Keratinocyte (primary cell): Measurements from ENCODE around the gene RAB6A. TPM values are rescaled to one million over a fixed set of nuclear protein-coding genes. Genes with fewer than 3 reads are reported as not detected.
"Not testable (repeated sequence)": the region's sequence is repeated elsewhere in the genome, so short reads cannot be mapped to it uniquely, and the experiment has no call there.

ENCODE experiments used
- DNase-seq: peaks from one replicate; pipeline ENCODE4 v3.0.0-alpha.2; 2011; ENCODE audit warnings: low read depth, missing footprints, low spot score
- FAIRE-seq: peaks from 2 replicates; lab custom pipeline; 2011; peaks lifted over from hg19 to GRCh38; lab: Jason Lieb, UNC
- H2AFZ ChIP-seq: 2 replicates; pipeline ENCODE4 v1.6.0; 2012; ENCODE audit warnings: low read length, control low read depth, inconsistent platforms; ENCODE audit not compliant: control insufficient read depth
- H3K27ac ChIP-seq: 2 replicates; pipeline ENCODE4 v1.5.1; 2011; ENCODE audit warnings: low read length; ENCODE audit not compliant: control insufficient read depth, insufficient read depth
- H3K27me3 ChIP-seq: 3 replicates; pipeline ENCODE4 v1.6.0; 2011; ENCODE audit warnings: low read length; ENCODE audit not compliant: control insufficient read depth, insufficient read depth; ENCODE audit errors: extremely low read depth
- H3K36me3 ChIP-seq, 2 experiments: 2 replicates in 1 of 2; 3 replicates in 1 of 2; pipeline ENCODE4 v1.5.1; 2011; ENCODE audit warnings: low read length in 2 of 2, mild to moderate bottlenecking in 1 of 2; ENCODE audit not compliant: control insufficient read depth in 2 of 2, insufficient read depth in 2 of 2; ENCODE audit errors: extremely low read depth in 1 of 2
- H3K4me1 ChIP-seq: 3 replicates; pipeline ENCODE4 v1.5.1; 2011; ENCODE audit warnings: low read length; ENCODE audit not compliant: control insufficient read depth, insufficient read depth; ENCODE audit errors: extremely low read depth
- H3K4me2 ChIP-seq: 3 replicates; pipeline ENCODE4 v1.6.0; 2011; ENCODE audit warnings: low read depth, low read length; ENCODE audit not compliant: control insufficient read depth, insufficient read depth; ENCODE audit errors: extremely low read depth
- H3K4me3 ChIP-seq, 3 experiments: fragments of 200-600 bp in 1 of 3; sonication (generic) in 1 of 3; 2 replicates in 2 of 3; 3 replicates in 1 of 3; pipeline ENCODE4 v1.5.1; 2011 to 2016; ENCODE audit warnings: low read length in 3 of 3, mild to moderate bottlenecking in 3 of 3, control low read depth in 2 of 3, inconsistent platforms in 1 of 3, low read depth in 1 of 3, mixed read lengths in 1 of 3, mixed run types in 1 of 3, moderate library complexity in 1 of 3; ENCODE audit not compliant: control insufficient read depth in 2 of 3, insufficient read depth in 2 of 3; ENCODE audit errors: extremely low read depth in 1 of 3
- H3K79me2 ChIP-seq: 2 replicates; pipeline ENCODE4 v1.6.0; 2012; ENCODE audit warnings: low read length; ENCODE audit not compliant: control insufficient read depth, insufficient read depth
- H3K9ac ChIP-seq: 3 replicates; pipeline ENCODE4 v1.6.0; 2011; ENCODE audit warnings: low read length; ENCODE audit not compliant: control insufficient read depth, insufficient read depth; ENCODE audit errors: extremely low read depth
- H3K9me1 ChIP-seq: 3 replicates; pipeline ENCODE4 v1.6.0; 2011; ENCODE audit warnings: low read length; ENCODE audit not compliant: control insufficient read depth, insufficient read depth; ENCODE audit errors: extremely low read depth
- H3K9me3 ChIP-seq: 2 replicates; pipeline ENCODE4 v1.5.1; 2012; ENCODE audit warnings: low read depth, low read length; ENCODE audit not compliant: control insufficient read depth
- H4K20me1 ChIP-seq: 3 replicates; pipeline ENCODE4 v1.6.0; 2011; ENCODE audit warnings: low read length; ENCODE audit not compliant: control insufficient read depth, insufficient read depth; ENCODE audit errors: extremely low read depth
- EZH2 ChIP-seq: IDR thresholded peaks from one replicate; pipeline ENCODE4 v1.6.1; 2012; ENCODE audit warnings: inconsistent platforms, mild to moderate bottlenecking, low read length, moderate library complexity
- dilution Hi-C: fragments of 300-500 bp; cut with MboI; formaldehyde crosslinking; loops from one replicate; pipeline ENCODE4 v1.7.0; 2020; ENCODE audit warnings: low sequenced_read_pairs; ENCODE audit not compliant: extremely low pct_ligation_motif_present
- polyA plus RNA-seq, 5 experiments: library from polyadenylated mRNA; depleted of rRNA in 3 of 5; stranded (reverse) in 3 of 5; stranded (forward) in 1 of 5; unstranded in 1 of 5; fragments of >200 nt; gene quantifications; 1 replicate in 1 of 5; 2 replicates in 3 of 5; 3 replicates in 1 of 5; pipeline versions ENCODE4 v1.2.1 to v1.2.3, GENCODE V29; 2011 to 2012; ENCODE audit warnings: missing spikeins in 2 of 5, low read depth in 1 of 5, low replicate concordance in 1 of 5
- TF ChIP-seq, protein P1 (sequence below), 3 experiments: IDR thresholded peaks in 1 of 3; conservative IDR thresholded peaks in 1 of 3; optimal IDR thresholded peaks in 1 of 3; 2 replicates in 2 of 3; 3 replicates in 1 of 3; pipeline versions ENCODE3 to v1.5.1; 2011; ENCODE audit warnings: low read length in 3 of 3, mild to moderate bottlenecking in 3 of 3, moderate library complexity in 2 of 3, control low read depth in 1 of 3, inconsistent platforms in 1 of 3; ENCODE audit not compliant: insufficient read depth in 2 of 3; ENCODE audit errors: extremely low read depth in 1 of 3

The RAB6A gene
- polyA plus RNA-seq, 1 donor (not counting 4 experiments of a cell fraction or from before 2014, with no cell fraction given), result 142 TPM

DNA sequence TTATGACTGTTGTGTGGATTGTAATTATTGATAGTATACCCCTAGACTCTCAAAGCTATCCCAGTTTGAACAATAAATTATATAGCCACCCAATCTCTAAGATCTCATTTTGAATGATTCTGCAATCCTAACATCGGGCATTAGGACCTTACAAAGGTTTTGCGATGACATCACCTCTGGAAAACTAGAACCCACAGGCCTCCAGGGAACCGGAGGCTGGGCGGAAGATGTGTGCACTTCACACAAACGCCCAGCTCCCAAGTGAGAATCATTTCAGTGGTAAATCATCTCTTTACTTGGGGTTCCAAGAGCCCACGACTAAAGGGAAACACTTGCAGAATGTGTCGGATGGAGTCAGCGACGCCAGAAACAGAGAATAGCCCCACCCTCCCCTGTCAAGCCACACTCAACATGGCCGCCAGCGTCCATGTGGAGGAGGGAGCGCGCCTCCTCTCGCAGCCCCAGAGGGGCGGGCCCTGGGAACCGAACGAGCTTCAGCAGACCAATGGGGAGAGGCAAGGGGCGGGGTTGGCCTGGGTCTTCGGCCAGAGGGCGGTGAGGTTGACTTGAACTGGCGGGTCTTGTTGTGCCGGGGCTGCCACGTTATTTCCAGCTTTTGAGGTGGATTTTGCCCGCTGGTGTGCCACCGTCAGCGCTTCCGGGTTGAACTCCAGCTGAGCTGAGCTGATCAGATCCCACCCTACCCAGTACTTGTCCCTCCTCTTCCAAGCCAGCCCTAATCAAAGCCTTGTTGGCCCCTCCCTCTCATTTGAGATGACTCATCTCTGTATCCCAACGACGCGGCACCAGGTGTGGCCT is 18.4 kb upstream of the RAB6A start:
- no peak for TF ChIP-seq EZH2
- TF ChIP-seq, protein P1, sequence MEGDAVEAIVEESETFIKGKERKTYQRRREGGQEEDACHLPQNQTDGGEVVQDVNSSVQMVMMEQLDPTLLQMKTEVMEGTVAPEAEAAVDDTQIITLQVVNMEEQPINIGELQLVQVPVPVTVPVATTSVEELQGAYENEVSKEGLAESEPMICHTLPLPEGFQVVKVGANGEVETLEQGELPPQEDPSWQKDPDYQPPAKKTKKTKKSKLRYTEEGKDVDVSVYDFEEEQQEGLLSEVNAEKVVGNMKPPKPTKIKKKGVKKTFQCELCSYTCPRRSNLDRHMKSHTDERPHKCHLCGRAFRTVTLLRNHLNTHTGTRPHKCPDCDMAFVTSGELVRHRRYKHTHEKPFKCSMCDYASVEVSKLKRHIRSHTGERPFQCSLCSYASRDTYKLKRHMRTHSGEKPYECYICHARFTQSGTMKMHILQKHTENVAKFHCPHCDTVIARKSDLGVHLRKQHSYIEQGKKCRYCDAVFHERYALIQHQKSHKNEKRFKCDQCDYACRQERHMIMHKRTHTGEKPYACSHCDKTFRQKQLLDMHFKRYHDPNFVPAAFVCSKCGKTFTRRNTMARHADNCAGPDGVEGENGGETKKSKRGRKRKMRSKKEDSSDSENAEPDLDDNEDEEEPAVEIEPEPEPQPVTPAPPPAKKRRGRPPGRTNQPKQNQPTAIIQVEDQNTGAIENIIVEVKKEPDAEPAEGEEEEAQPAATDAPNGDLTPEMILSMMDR (optimal IDR thresholded peaks at IDR 0.05 in 1 of 3, IDR thresholded peaks at IDR 0.05 in 1 of 3, conservative IDR thresholded peaks at IDR 0.05 in 1 of 3; ENCODE audit: extremely low read depth in 1 of 3, insufficient read depth in 2 of 3, low read length in 3 of 3), result no peak
- Histone ChIP-seq H3K9me3 (no peaks in the 10 kb centered on the region), H4K20me1 (no peaks in the 10 kb centered on the region), H3K27ac (peak overlapping the region; percentile 84), H3K4me1 (peaks cover 2% of the 10 kb centered on the region), H2AFZ (peak overlapping the region; percentile 84), H3K4me2 (peak overlapping the region; percentile 64), H3K79me2 (no peaks in the 10 kb centered on the region), H3K36me3 (no peaks in the 10 kb centered on the region), H3K4me3 (peak overlapping the region; percentile 44 to 62 (median 46)), H3K27me3 (no peaks in the 10 kb centered on the region), H3K9me1 (no peaks in the 10 kb centered on the region), H3K9ac (peak overlapping the region; percentile 77)
- dilution Hi-C loops, result no loop called here
- peak; percentile 94 for DNase-seq
- FAIRE-seq, result peak; percentile 79

DNA sequence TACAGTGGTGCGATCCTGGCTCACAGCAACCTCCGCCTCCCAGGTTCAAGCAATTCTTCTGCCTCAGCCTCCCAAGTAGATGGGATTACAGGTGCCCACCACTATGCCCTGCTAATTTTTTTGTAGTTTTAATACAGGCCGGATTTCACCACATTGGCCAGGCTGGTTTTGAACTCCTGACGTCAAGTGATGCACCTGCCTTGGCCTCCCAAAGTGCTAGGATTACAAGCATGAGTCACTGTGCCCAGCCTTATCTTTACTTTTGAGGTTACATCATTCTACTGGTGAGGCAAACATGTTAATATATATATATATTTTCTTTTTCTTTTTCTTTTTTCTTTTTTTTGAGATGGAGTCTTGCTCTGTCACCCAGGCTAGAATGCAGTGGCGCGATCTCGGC is 9.9 kb upstream of the RAB6A start:
- DNase-seq, H3K4me3 ChIP-seq, H3K9ac ChIP-seq, H3K27me3 ChIP-seq, dilution Hi-C loops, H3K9me3 ChIP-seq, H4K20me1 ChIP-seq, H3K4me1 ChIP-seq, H3K36me3 ChIP-seq, H3K4me2 ChIP-seq, H2AFZ ChIP-seq, H3K79me2 ChIP-seq, FAIRE-seq, H3K27ac ChIP-seq, H3K9me1 ChIP-seq: not testable (repeated sequence)
